SW480 (cell line): Measurements from ENCODE around the gene APOBEC4.
A peak's percentile ranks its signal among the peaks of the same experiment; 100 is the strongest.
"Not testable (repeated sequence)": the region's sequence is repeated elsewhere in the genome, so short reads cannot be mapped to it uniquely, and the experiment has no call there.

Experiments
- DNase-seq: peaks from one replicate; pipeline ENCODE4 v3.0.0-alpha.2; 2016; ENCODE audit warnings: low spot score

APOBEC4 gene

GRCh38 chr1:183633676-183634343 lies 19.3 kb downstream of the APOBEC4 start:
- peak; percentile 68 for DNase-seq

GRCh38 chr1:183632964-183633363 lies 20.2 kb downstream of the APOBEC4 start:
- DNase-seq: no peak

- DNase-seq: no peak
These were observed 21.0 kb downstream of the APOBEC4 start for GRCh38 chr1:183632114-183632513.

GRCh38 chr1:183630748-183631147 lies 22.4 kb downstream of the APOBEC4 start:
- no peak for DNase-seq

GRCh38 chr1:183628537-183628936 lies 24.6 kb downstream of the APOBEC4 start:
- DNase-seq: no peak

GRCh38 chr1:183626236-183626635 lies 26.9 kb downstream of the APOBEC4 start:
- DNase-seq: not testable (repeated sequence)

- peak; percentile 82 for DNase-seq
These were observed 30.0 kb downstream of the APOBEC4 start for GRCh38 chr1:183622884-183623785.

GRCh38 chr1:183622013-183622412 lies 31.1 kb downstream of the APOBEC4 start:
- DNase-seq: no peak

GRCh38 chr1:183620311-183620710 lies 32.8 kb downstream of the APOBEC4 start:
- no peak for DNase-seq

GRCh38 chr1:183619781-183620180 lies 33.3 kb downstream of the APOBEC4 start:
- DNase-seq: no peak

- DNase-seq: not testable (repeated sequence)
These were observed 34.9 kb downstream of the APOBEC4 start for GRCh38 chr1:183618202-183618601.

- DNase-seq: not testable (repeated sequence)
These were observed 40.1 kb downstream of the APOBEC4 start for GRCh38 chr1:183612975-183613374.

- DNase-seq: no peak
These were observed 40.7 kb downstream of the APOBEC4 start for GRCh38 chr1:183612407-183612806.

GRCh38 chr1:183611021-183611420 lies 42.1 kb downstream of the APOBEC4 start:
- no peak for DNase-seq

- no peak for DNase-seq
These were observed 43.2 kb downstream of the APOBEC4 start for GRCh38 chr1:183609759-183610452.

GRCh38 chr1:183609313-183609712 lies 43.8 kb downstream of the APOBEC4 start:
- DNase-seq: peak; percentile 62

GRCh38 chr1:183607322-183607980 lies 45.7 kb downstream of the APOBEC4 start:
- no peak for DNase-seq

GRCh38 chr1:183605904-183606303 lies 47.2 kb downstream of the APOBEC4 start:
- DNase-seq: no peak

- no peak for DNase-seq
These were observed 48.3 kb downstream of the APOBEC4 start for GRCh38 chr1:183604815-183605214.

GRCh38 chr1:183604038-183604808 lies 48.9 kb downstream of the APOBEC4 start:
- no peak for DNase-seq

GRCh38 chr1:183602510-183602909 lies 50.6 kb downstream of the APOBEC4 start:
- DNase-seq: no peak
